Esophagus muscularis mucosa (tissue), 4 donors: ENCODE measurements around the gene PGBD5. TPM values are rescaled to one million over a fixed set of nuclear protein-coding genes. Genes with fewer than 3 reads are reported as not detected.

Source experiments
- DNase-seq: peaks from one replicate; pipeline ENCODE4 v3.0.0-alpha.2; 2017; ENCODE audit errors: extremely low spot score
- H3K27ac ChIP-seq, 4 donors: fragments of 200-600 bp; sonication (generic); replicated peaks in 1 of 4; 1 replicate in 3 of 4; 2 replicates in 1 of 4; pipeline ENCODE4 v1.5.1; 2016 to 2019; ENCODE audit warnings: mild to moderate bottlenecking in 1 of 4
- H3K27me3 ChIP-seq, 4 donors: fragments of 200-600 bp; sonication (generic); one replicate each; pipeline versions ENCODE4 v1.5.1 to v1.6.0; 2016 to 2019
- H3K36me3 ChIP-seq, 4 donors: fragments of 200-600 bp; sonication (generic); one replicate each; pipeline ENCODE4 v1.5.1; 2016 to 2019
- H3K4me1 ChIP-seq, 4 donors: fragments of 200-600 bp; sonication (generic); one replicate each; pipeline ENCODE4 v1.5.1; 2016 to 2019
- H3K4me3 ChIP-seq, 4 donors: fragments of 200-600 bp; sonication (generic); 1 replicate in 2 of 4; 2 replicates in 2 of 4; pipeline ENCODE4 v1.5.1; 2016 to 2019; ENCODE audit warnings: mild to moderate bottlenecking in 4 of 4, moderate library complexity in 1 of 4
- H3K9me3 ChIP-seq, 4 donors: fragments of 200-600 bp; sonication (generic); 1 replicate in 3 of 4; 2 replicates in 1 of 4; pipeline ENCODE4 v1.5.1; 2016 to 2019
- EP300 ChIP-seq: sonication (generic); formaldehyde crosslinking; IDR thresholded peaks from one replicate; pipeline ENCODE4 v1.6.1; 2017; ENCODE audit warnings: antibody characterized with exemption
- POLR2A ChIP-seq: fragments of 450-650 bp; IDR thresholded peaks from one replicate; pipeline ENCODE4 v1.6.1; 2017; ENCODE audit warnings: antibody characterized with exemption, moderate library complexity, mild to moderate bottlenecking, low read depth
- POLR2AphosphoS5 ChIP-seq, 2 donors: sonication (generic); formaldehyde crosslinking; IDR thresholded peaks; one replicate each; pipeline ENCODE4 v1.6.1; 2017; ENCODE audit warnings: antibody characterized with exemption in 2 of 2
- WGBS: methylation state at CpG from one replicate; pipeline ENCODE4 v1.1.5; 2018; 5-methylcytosine and 5-hydroxymethylcytosine counted together
- intact Hi-C: fragments of 100-400 bp; cut with DNase I; formaldehyde crosslinking; loops from one replicate; pipeline ENCODE4 v1.15.1; 2023
- total RNA-seq, 4 donors: library from RNA; depleted of rRNA; stranded (reverse); fragments of >200 nt; gene quantifications; one replicate each; pipeline versions ENCODE4 v1.1.0 to v1.2.1, GENCODE V29; 2016
- TF ChIP-seq, protein P1 (sequence below), 3 experiments: fragments of 200-600 bp in 2 of 3; fragments of 450-650 bp in 1 of 3; sonication (generic) in 2 of 3; IDR thresholded peaks; one replicate each; pipeline ENCODE4 v1.5.1; 2017 to 2019; ENCODE audit warnings: antibody characterized with exemption in 3 of 3, mild to moderate bottlenecking in 2 of 3, moderate library complexity in 1 of 3

The PGBD5 gene
- total RNA-seq, 4 donors from 2014 or later, result 0.19 to 1.2 (median 0.62) TPM

DNA sequence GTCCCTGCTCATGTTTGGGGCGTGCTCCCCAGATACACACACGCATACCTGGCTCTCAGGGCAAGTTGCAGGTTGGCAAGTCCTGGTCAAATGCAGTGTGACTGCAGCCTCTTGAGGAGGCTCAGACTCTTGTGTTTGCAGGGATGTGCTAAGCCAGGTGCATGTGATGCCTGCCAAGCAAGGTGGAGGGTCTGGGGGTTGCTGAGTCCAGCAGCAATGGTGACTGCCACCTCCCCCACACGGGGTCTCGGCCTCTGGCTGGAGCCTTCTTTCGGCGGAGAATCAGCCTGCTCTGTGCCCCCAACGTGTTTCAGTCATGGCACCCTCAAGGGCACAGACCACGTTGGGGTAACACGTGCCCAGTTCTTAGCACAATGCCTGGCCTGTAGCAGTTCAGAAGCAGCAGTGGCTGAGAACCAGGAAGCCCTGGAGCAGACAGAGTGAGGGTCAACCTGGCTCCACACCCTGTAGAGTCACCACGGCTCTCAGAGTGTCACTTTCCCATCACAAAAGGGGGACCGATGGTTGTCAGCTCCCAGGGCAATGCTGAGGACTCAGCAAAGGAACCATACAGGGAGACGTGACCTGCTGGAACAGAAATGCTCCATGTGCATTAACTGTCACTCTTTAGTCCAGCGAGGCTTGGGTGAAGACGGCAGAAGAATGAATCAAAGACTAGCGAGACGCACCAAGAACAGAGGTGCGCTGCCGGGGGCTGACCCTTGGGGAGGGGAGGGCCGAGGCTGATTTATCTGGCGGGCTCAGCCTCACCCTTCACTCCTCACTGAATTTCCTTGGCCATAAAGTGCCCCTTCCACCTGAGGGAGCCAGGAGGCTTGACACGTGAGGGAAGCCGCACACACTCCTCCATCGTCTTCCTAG, 109.0 kb downstream of the PGBD5 start:
- H3K27ac ChIP-seq, result no peak overlapping the region
- no peaks in the 10 kb centered on the region for H3K9me3 ChIP-seq
- H3K4me1 ChIP-seq, result no peaks in the 10 kb centered on the region
- DNase-seq, result no peak
- no peaks in the 10 kb centered on the region for H3K36me3 ChIP-seq
- no peak overlapping the region for H3K4me3 ChIP-seq
- 87% methylated on average over 14 of the region's 23 CpGs for WGBS
- intact Hi-C loops, result no loop called here
- peaks cover 0 to 11% (median 0%) of the 10 kb centered on the region in 4 donors for H3K27me3 ChIP-seq
- TF ChIP-seq, protein P1, sequence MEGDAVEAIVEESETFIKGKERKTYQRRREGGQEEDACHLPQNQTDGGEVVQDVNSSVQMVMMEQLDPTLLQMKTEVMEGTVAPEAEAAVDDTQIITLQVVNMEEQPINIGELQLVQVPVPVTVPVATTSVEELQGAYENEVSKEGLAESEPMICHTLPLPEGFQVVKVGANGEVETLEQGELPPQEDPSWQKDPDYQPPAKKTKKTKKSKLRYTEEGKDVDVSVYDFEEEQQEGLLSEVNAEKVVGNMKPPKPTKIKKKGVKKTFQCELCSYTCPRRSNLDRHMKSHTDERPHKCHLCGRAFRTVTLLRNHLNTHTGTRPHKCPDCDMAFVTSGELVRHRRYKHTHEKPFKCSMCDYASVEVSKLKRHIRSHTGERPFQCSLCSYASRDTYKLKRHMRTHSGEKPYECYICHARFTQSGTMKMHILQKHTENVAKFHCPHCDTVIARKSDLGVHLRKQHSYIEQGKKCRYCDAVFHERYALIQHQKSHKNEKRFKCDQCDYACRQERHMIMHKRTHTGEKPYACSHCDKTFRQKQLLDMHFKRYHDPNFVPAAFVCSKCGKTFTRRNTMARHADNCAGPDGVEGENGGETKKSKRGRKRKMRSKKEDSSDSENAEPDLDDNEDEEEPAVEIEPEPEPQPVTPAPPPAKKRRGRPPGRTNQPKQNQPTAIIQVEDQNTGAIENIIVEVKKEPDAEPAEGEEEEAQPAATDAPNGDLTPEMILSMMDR (IDR thresholded peaks at IDR 0.05), result no peak
- TF ChIP-seq POLR2AphosphoS5 (IDR thresholded peaks at IDR 0.05) (no peak), POLR2A (no peak)

- H3K27me3 ChIP-seq, result peaks cover 0 to 11% (median 0%) of the 10 kb centered on the region in 4 donors
- no peak overlapping the region for H3K27ac ChIP-seq
- WGBS, result 87% methylated on average over 4 of the region's 6 CpGs
- DNase-seq, result no peak
- TF ChIP-seq EP300 (no peak), POLR2A (no peak), POLR2AphosphoS5 (IDR thresholded peaks at IDR 0.05) (no peak)
- TF ChIP-seq, protein P1 (IDR thresholded peaks at IDR 0.05), result no peak
- peaks cover 0 to 7% (median 2%) of the 10 kb centered on the region in 4 donors for H3K4me1 ChIP-seq
- intact Hi-C loops, result no loop called here
- H3K36me3 ChIP-seq, result no peaks in the 10 kb centered on the region
- no peaks in the 10 kb centered on the region for H3K9me3 ChIP-seq
- no peak overlapping the region for H3K4me3 ChIP-seq
These were observed 111.0 kb downstream of the PGBD5 start for GRCh38 chr1:230315099-230315498.

- intact Hi-C loops, result no loop called here
These were observed 112.0 kb downstream of the PGBD5 start for GRCh38 chr1:230314142-230314470.

GRCh38 chr1:230313453-230314141, 112.5 kb downstream of the PGBD5 start:
- Histone ChIP-seq H3K27me3 (peaks cover 0 to 11% (median 0%) of the 10 kb centered on the region in 4 donors), H3K4me1 (peaks cover 0 to 7% (median 2%) of the 10 kb centered on the region in 4 donors), H3K27ac (no peak overlapping the region), H3K9me3 (no peaks in the 10 kb centered on the region), H3K4me3 (no peak overlapping the region), H3K36me3 (no peaks in the 10 kb centered on the region)
- intact Hi-C loops, result no loop called here
- no peak for DNase-seq
- WGBS, result 71% methylated on average over 12 of the region's 12 CpGs
- TF ChIP-seq POLR2AphosphoS5 (IDR thresholded peaks at IDR 0.05) (no peak), EP300 (no peak), POLR2A (no peak)
- TF ChIP-seq, protein P1 (IDR thresholded peaks at IDR 0.05), result no peak

More at GRCh38 chr1:230314142-230314470, 112.0 kb downstream of the PGBD5 start:
- Histone ChIP-seq H3K36me3 (no peaks in the 10 kb centered on the region), H3K4me1 (peaks cover 0 to 7% (median 2%) of the 10 kb centered on the region in 4 donors), H3K27me3 (peaks cover 0 to 11% (median 0%) of the 10 kb centered on the region in 4 donors), H3K9me3 (no peaks in the 10 kb centered on the region), H3K4me3 (no peak overlapping the region), H3K27ac (no peak overlapping the region)
- 81% methylated on average over 8 of the region's 8 CpGs for WGBS
- DNase-seq, result no peak
- TF ChIP-seq POLR2AphosphoS5 (IDR thresholded peaks at IDR 0.05), result no peak
- TF ChIP-seq POLR2A, result no peak
- no peak for TF ChIP-seq EP300
- TF ChIP-seq, protein P1 (IDR thresholded peaks at IDR 0.05), result no peak
